HG03442 (cell line): Measurements from ENCODE around the gene CYSLTR2.
"Not testable (repeated sequence)": the region's sequence is repeated elsewhere in the genome, so short reads cannot be mapped to it uniquely, and the experiment has no call there.

Experiments
- ATAC-seq: cut with Tn5 transposase; IDR thresholded peaks from one replicate; pipeline ENCODE4 v1.9.1; 2021; ENCODE audit warnings: mild to moderate bottlenecking, moderate library complexity; ENCODE audit not compliant: unreplicated experiment

The CYSLTR2 gene

GRCh38 chr13:48644951-48645350, 8.8 kb upstream of the CYSLTR2 start:
- ATAC-seq, result no peak

GRCh38 chr13:48645845-48646244, 7.9 kb upstream of the CYSLTR2 start:
- no peak for ATAC-seq

- ATAC-seq, result no peak
Observed at GRCh38 chr13:48646791-48647190, 6.9 kb upstream of the CYSLTR2 start.

- ATAC-seq, result no peak
Observed at GRCh38 chr13:48647625-48648024, 6.1 kb upstream of the CYSLTR2 start.

GRCh38 chr13:48648446-48648845, 5.3 kb upstream of the CYSLTR2 start:
- ATAC-seq, result no peak

- no peak for ATAC-seq
Observed at GRCh38 chr13:48652851-48653471, 768 bp upstream of the CYSLTR2 start.

- ATAC-seq, result no peak
Observed at GRCh38 chr13:48654511-48654910, 782 bp downstream of the CYSLTR2 start.

- ATAC-seq, result no peak
Observed at GRCh38 chr13:48655291-48655690, 1.6 kb downstream of the CYSLTR2 start.

GRCh38 chr13:48656608-48657007, 2.9 kb downstream of the CYSLTR2 start:
- no peak for ATAC-seq

- no peak for ATAC-seq
Observed at GRCh38 chr13:48660361-48661076, 6.8 kb downstream of the CYSLTR2 start.

GRCh38 chr13:48661107-48661506, 7.4 kb downstream of the CYSLTR2 start:
- ATAC-seq, result no peak

GRCh38 chr13:48662226-48662625, 8.5 kb downstream of the CYSLTR2 start:
- ATAC-seq, result no peak

- no peak for ATAC-seq
Observed at GRCh38 chr13:48667136-48667535, 13.4 kb downstream of the CYSLTR2 start.

- ATAC-seq, result not testable (repeated sequence)
Observed at GRCh38 chr13:48671421-48671820, 17.7 kb downstream of the CYSLTR2 start.

- no peak for ATAC-seq
Observed at GRCh38 chr13:48675247-48675646, 21.5 kb downstream of the CYSLTR2 start.

GRCh38 chr13:48678316-48678715, 24.6 kb downstream of the CYSLTR2 start:
- ATAC-seq, result no peak

- ATAC-seq, result no peak
Observed at GRCh38 chr13:48679941-48680680, 26.4 kb downstream of the CYSLTR2 start.

GRCh38 chr13:48680756-48681392, 27.1 kb downstream of the CYSLTR2 start:
- ATAC-seq, result no peak

GRCh38 chr13:48681905-48682304, 28.2 kb downstream of the CYSLTR2 start:
- no peak for ATAC-seq

- ATAC-seq, result no peak
Observed at GRCh38 chr13:48682436-48682835, 28.7 kb downstream of the CYSLTR2 start.

GRCh38 chr13:48686636-48687210, 33.0 kb downstream of the CYSLTR2 start:
- ATAC-seq, result no peak
